ENCODE results near the gene POU6F2. TPM values are rescaled to one million over a fixed set of nuclear protein-coding genes. Genes with fewer than 3 reads are reported as not detected.
A peak's percentile ranks its signal among the peaks of the same experiment; 100 is the strongest.

POU6F2 gene
- polyA plus RNA-seq, 4 donors: 0.07 to 0.38 (median 0.24) TPM

GRCh38 chr7:39238234-39238869 lies 260.6 kb downstream of the POU6F2 start:
- no peak for DNase-seq (ENCODE audit: low read depth in 4 of 4, low spot score in 2 of 4)

GRCh38 chr7:39240864-39241263 lies 263.2 kb downstream of the POU6F2 start:
- no peak for DNase-seq (ENCODE audit: low read depth in 4 of 4, low spot score in 2 of 4)

GRCh38 chr7:39247576-39247975 lies 269.9 kb downstream of the POU6F2 start:
- DNase-seq (ENCODE audit: low read depth in 4 of 4, low spot score in 2 of 4): peak in 1 of 4 donors; percentile 21

- peak in 2 of 4 donors; percentile 20 to 21 for DNase-seq (ENCODE audit: low read depth in 4 of 4, low spot score in 2 of 4)
Measured at GRCh38 chr7:39248041-39248691, 270.5 kb downstream of the POU6F2 start.

DNA sequence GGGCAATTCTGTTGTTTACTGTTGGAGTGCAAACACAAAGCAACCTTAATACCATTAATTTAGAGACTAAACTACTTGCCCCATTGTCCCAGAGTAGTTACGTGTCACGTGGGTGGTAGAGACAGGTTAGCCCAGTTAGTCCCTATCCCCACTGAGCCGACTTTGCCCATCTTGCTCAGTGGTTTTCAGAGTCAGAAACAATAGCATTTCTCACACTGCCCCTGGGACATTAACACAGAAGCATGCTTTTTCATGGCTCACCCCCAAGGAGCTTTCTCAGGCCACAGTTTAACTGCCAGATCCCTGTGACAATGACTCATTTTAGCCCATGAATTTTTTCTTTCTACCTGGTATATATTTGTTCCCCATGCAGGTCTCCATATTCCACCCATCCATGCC lies 271.0 kb downstream of the POU6F2 start:
- DNase-seq (ENCODE audit: low read depth in 4 of 4, low spot score in 2 of 4): no peak

- DNase-seq (ENCODE audit: low read depth in 4 of 4, low spot score in 2 of 4): no peak
Measured at GRCh38 chr7:39249635-39250152, 272.0 kb downstream of the POU6F2 start.

- no peak for DNase-seq (ENCODE audit: low read depth in 4 of 4, low spot score in 2 of 4)
Measured at GRCh38 chr7:39252916-39253315, 275.2 kb downstream of the POU6F2 start.

DNA sequence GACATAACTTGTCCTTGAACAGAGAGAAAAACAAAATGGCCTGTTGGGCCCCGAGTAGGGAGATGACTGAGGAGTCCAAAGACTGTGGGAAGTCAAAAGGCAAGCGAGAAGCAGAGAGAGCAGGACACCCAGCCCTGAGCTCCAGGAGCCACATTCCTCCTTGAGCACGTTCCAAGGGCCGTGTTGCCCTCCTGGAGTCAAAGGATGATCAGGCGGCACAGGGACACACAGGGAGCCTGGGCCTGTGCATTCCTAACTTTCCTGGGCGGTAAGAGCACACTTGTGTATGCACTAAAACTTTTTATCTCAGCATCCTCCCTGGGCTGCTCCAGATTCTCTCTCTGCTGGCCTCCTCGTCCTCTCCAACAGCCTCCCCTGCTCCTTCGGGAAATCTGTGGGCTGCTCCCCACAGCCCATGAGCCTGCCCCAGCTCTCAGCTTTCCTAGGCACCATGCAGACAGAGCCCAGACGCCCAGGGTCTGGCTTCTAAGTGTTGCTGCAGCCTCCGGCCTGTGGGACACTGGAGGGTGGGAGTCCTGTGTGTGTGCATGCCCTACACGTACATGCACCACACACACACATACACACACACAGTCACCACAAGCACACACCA lies 281.8 kb downstream of the POU6F2 start:
- no peak for DNase-seq (ENCODE audit: low read depth in 4 of 4, low spot score in 2 of 4)

GRCh38 chr7:39260279-39260844 lies 282.7 kb downstream of the POU6F2 start:
- DNase-seq (ENCODE audit: low read depth in 4 of 4, low spot score in 2 of 4): no peak

DNA sequence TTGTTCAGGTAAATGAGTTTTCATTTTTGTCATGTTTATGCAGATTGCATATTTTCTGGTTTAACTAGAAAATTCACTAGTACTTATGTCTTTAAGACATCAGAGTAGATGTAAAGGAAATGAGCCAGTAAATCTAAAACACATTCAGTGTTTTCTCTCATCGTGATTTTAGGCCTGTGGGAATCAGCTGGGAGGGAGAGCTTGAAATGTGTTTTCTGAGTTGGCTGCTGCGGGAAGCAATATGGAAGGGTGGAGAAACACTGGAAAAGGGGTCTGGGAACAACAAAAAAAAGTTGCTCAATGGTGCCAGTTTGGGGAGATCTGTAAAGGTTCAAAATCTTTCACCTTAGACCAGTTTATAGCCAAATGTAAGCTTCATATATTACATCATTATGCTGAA lies 284.1 kb downstream of the POU6F2 start:
- DNase-seq (ENCODE audit: low read depth in 4 of 4, low spot score in 2 of 4): no peak

GRCh38 chr7:39265641-39266591 lies 288.2 kb downstream of the POU6F2 start:
- DNase-seq (ENCODE audit: low read depth in 4 of 4, low spot score in 2 of 4): no peak

DNA sequence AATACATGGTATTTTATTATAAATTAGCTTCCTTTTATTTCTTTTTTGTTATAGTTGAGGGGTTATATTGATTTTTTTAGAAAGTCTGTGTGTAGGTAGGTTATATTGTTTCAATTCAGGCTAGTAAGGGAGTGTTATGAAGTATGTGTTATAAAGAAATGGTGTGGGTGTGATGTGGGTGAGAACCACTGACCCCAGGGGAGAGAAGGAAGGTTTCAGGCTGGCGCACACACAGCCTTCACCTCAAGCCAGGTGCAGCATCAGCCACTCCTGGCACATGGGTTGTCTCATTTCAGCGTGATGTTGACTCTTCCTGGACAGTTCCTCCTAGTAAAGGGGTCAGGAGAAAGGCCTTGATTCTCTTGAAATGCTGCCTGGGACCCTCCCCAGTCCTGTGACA lies 291.3 kb downstream of the POU6F2 start:
- DNase-seq (ENCODE audit: low read depth in 4 of 4, low spot score in 2 of 4): no peak

DNA sequence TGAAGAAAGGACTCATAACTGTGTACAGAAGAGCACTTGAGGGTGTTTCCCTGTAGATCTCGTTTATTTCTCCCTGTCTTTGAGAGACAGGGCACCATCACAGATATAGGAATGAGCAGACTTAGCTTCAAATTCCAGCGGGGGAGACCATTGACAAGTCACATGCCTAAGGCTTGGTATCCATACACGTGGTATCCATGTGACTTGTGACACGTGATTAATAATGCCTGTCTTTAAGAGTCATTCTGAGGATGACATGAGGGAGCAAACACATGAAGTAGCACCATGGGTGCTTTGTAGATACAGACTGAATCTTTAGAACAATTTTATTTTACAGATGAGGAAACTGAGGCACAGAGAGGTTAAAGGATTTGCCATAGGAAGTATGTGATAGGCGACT lies 292.3 kb downstream of the POU6F2 start:
- DNase-seq (ENCODE audit: low read depth in 4 of 4, low spot score in 2 of 4): no peak

DNA sequence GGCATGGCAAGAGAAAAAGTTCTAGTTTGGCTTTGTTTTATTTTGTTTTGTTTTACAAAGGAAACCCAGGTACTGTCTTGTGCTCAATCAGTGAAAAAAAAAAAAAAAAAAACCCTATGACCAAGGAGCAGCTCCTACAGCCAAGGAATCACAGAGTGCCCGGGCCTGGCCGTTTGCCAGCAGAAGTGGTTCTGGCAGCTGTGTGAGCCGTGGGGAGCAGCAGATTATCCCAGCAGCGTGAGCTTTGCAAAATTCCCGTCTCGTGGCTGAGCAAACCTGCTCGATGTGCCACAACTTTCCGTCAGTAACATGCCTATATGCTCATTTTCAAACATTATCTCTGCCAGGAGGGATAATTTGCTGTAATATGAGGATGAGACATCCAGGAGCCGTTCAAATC lies 293.7 kb downstream of the POU6F2 start:
- no peak for DNase-seq (ENCODE audit: low read depth in 4 of 4, low spot score in 2 of 4)

DNA sequence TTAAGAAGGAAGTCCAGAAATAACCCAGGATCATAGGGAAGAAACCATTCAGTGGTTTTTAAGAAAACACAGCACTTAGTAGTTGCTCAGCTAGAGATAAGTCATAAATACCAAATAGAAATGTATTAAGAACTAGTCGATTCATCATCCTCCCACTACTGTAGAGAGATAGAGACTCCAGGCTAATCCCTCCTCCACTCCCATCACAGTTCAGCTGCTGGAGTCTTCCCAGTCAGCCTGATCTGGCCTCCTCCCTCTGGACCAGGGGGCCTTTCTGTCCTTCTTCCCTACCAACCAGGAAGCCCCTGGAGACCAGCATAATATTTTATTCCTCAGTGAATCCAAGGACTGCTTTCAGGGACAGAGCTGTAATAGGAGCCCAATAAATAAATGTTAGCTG lies 294.4 kb downstream of the POU6F2 start:
- DNase-seq (ENCODE audit: low read depth in 4 of 4, low spot score in 2 of 4): no peak

DNA sequence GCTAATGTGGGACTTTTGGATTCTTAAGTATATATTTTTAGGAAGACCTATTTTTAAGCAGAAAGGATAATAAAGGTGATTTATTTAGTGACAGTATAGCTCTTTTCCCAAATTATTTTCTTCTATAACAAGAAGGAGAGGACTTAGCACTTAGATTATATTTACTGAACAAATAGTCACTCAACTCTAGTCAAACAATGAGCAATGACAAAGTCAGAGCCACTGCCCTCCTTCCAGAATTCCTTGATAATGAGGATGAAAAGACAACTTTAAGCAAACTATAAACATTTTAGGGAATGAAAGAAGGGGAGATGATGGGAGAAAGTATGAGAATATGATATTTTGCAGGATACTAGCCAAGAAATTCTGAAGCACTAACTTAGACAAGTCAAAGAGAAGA lies 295.0 kb downstream of the POU6F2 start:
- DNase-seq (ENCODE audit: low read depth in 4 of 4, low spot score in 2 of 4): no peak

GRCh38 chr7:39280337-39280736 lies 302.6 kb downstream of the POU6F2 start:
- no peak for DNase-seq (ENCODE audit: low read depth in 4 of 4, low spot score in 2 of 4)

- DNase-seq (ENCODE audit: low read depth in 4 of 4, low spot score in 2 of 4): no peak
Measured at GRCh38 chr7:39285256-39285655, 307.5 kb downstream of the POU6F2 start.

DNA sequence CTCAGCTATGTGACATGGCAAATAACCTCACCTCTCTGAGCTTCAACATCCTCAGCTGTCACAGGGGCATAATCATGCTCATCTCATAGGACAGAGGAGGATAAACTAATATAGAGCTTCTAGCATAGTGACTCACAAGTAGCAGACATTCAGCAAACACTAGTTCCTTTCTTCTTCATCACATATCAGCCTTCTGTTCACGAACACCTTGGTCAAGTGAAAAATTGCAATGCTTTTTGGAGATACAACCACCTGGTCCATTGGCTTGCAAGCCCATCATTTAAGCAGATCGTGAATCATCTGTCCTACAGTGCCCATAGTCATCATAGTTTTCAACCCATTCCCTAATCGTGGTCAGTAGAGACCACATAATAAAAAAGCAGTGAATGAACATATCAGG lies 310.6 kb downstream of the POU6F2 start:
- no peak for DNase-seq (ENCODE audit: low read depth in 4 of 4, low spot score in 2 of 4)

GRCh38 chr7:39291628-39292410 lies 314.1 kb downstream of the POU6F2 start:
- no peak for DNase-seq (ENCODE audit: low read depth in 4 of 4, low spot score in 2 of 4)

Data from left renal cortex interstitium (tissue), 4 donors.